GM10847 (cell line): ENCODE measurements around the gene PTPRT.

ENCODE experiments used
- POLR2A ChIP-seq: IDR thresholded peaks from 2 replicates; pipeline ENCODE4 v1.6.1; 2011; ENCODE audit not compliant: insufficient read length; ENCODE audit errors: extremely low read depth

Gene PTPRT

DNA sequence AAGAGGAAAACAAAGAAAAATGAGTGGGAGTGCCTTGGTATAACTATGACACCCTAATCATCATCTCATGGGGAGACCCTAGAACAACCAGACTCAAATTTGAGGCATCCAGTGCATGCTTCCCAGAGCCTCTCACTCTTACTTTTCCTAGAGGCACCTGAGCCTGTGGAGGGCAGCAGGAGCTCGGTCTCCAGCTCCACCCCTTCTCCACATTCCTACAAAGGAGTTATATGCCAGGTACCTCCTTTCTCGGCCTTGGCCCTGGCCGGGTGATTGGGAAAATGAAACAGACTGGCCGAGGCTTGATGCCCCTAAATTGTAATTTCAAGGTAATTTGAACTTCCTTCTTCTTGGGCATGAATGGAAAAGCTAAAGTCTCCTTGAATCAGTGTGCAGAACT is 810.3 kb downstream of the PTPRT start:
- no peak for TF ChIP-seq POLR2A

GRCh38 chr20:42378826-42379225 is 810.9 kb downstream of the PTPRT start:
- TF ChIP-seq POLR2A, result no peak

- TF ChIP-seq POLR2A, result no peak
Observed at GRCh38 chr20:42376131-42376530, 813.6 kb downstream of the PTPRT start.

- TF ChIP-seq POLR2A, result no peak
Observed at GRCh38 chr20:42373049-42373448, 816.7 kb downstream of the PTPRT start.

DNA sequence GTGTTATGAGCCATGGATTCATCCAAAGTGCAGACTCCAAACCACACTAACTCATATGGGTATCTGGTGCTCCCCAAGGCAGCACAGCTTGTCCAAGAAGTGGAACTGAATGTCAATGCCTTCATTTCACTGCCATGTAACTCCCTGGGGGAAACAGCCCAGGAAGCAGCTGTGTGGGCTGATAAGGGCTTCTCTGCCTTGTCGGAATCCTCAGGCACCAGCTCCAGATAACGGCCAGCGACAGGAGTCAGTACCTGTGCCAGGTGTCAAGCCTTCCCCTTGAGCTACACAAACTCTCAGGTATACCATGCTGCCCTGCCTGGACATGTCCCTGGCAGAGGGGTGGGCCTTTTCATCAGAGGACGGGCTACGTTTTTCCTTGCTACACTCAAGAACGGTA is 819.6 kb downstream of the PTPRT start:
- TF ChIP-seq POLR2A, result no peak

GRCh38 chr20:42368910-42369309 is 820.8 kb downstream of the PTPRT start:
- no peak for TF ChIP-seq POLR2A

- no peak for TF ChIP-seq POLR2A
Observed at GRCh38 chr20:42366626-42367025, 823.1 kb downstream of the PTPRT start.

DNA sequence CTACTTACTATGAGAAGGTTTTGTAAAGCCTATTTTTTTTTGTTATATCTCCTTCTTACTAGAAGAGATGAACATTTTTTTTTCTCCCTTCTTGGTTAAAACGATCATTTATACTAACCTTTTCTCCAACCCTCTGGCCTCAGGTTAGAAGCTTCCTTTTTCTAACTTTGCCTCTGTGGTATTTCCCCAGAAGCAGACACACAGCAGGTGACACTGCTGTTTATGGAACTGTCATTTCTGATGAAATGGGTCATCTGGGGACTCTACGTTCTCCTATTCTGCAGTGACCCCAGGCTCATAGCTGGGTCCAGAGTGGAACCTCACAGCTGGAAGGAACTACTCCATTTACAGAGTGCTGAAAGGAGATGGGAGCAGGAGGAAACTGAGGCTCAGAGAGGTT is 825.3 kb downstream of the PTPRT start:
- no peak for TF ChIP-seq POLR2A

DNA sequence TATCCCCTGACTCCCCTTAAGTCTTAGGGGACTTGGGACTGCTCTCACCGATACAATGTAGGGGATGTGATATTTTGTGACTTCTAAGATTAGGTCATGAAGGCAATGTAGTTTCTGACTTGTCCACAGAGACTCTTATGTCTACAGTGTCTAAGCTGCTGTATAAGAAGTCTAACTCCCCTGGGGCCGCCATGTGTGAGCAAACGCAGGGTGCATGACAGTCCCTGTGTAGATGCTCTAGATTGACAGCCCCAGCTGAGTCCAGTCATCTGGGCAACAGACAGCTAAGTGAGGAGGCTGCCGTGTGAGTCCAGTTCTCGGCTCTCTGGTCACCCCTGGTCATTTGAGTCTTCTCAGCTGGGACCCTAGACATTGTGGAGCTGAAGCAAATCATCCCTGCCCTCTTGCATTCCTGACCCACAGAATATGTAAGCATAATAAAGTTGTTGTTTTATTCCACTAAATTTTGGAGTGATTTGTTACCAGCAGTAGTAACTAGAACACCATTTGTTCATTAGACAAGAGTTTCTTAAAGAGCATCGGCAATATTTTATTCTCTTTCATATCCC is 828.2 kb downstream of the PTPRT start:
- no peak for TF ChIP-seq POLR2A

DNA sequence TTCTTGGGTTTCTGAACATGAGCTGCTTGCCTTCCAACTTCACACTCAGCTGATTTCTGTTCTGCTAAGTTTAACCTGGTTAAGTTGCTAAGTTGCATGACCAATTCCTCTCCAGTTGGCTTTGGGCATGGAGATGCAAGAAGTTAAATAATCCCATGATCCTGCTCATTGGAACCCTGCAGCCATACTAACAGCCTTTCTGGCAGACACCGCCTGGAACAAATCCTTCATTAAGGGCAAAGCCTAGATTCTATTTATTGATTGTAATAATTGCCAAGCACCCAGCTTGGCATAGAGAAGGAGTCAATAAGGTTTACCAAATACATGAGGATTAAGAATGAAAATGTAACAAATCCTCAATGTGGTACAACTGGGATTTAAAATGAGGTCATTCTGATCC is 829.1 kb downstream of the PTPRT start:
- no peak for TF ChIP-seq POLR2A

DNA sequence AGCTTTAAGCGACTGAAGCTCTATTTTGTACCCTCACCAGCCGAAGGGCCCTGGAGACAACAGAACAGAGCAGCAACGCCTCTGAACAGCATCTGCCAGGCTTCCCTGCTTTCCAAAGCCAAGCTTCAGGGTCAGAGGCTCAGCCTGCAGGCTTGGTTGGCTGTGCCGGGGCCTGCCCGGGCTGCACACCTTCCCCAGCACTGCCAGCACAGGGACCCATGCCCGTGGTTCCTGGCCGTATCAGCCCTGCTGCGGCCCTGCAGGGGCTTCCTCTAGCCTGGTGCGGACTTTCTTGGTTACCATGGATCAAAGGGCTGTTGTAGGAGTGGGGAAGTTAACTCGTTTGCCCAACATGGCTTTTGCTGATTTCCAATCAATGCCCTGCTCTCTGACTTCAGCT is 830.1 kb downstream of the PTPRT start:
- TF ChIP-seq POLR2A, result no peak

DNA sequence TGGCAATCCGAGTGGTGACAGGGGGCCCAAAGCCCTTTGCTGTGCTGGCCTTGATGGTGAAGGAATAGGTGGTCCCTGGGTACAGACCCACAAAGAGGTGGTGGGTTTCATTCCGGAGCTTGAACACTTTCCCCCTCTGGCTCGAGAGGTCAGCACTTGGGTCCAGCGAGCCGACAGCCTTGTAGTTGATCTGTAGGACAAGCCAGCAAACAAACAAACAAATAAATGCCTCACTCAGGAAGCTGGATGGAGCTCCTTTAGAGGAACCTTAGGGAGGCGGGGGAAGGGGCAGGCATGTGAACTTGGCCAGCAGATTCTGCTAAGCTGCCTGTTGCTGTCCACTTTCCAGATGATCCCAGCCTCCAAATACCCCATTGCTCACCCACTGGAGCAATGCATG is 837.6 kb downstream of the PTPRT start:
- TF ChIP-seq POLR2A, result no peak

GRCh38 chr20:42350521-42350920 is 839.2 kb downstream of the PTPRT start:
- no peak for TF ChIP-seq POLR2A

- TF ChIP-seq POLR2A, result no peak
Observed at GRCh38 chr20:42346189-42347170, 843.2 kb downstream of the PTPRT start.

DNA sequence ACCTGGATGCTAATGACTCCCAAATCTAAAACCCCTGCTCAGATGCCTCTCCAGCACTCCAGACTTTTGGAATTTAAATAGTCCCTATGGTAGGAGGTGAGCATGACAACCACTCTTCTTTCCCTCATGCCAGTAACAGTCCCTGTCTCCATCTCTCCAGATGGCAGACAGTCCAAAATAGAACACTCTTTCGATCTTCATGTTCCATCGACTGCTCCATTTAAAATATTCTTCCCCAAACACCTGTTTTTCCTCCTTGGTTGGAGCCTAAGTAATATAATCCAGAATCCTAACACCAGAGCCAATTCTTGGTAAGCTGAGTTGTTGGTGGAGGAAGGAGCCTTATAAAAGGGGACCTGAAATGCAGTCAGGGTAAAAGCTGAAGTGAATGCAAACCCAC is 848.1 kb downstream of the PTPRT start:
- TF ChIP-seq POLR2A, result no peak

DNA sequence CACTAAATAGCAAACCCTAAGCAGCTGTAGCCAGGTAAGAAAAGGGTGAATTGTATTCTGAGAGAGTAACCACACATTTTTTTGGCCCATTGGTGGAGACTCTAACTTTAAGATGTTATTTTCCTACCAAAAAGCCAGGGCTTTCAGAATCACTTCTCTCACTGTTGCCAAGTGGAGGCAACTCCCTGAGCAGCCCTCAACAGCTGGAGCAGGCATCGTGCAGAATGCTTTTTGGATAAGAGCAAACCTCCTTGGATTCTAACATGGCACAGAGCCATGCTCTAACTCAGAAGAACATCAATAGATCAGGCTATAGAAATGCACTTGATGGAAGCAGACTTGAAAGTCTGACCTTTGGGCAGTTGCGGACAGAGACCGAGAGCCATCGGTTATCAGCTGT is 849.3 kb downstream of the PTPRT start:
- TF ChIP-seq POLR2A, result no peak
